Uterus (tissue), 2 donors: ENCODE results near the gene CORO6.

ENCODE experiments used
- POLR2A ChIP-seq, 2 donors: fragments of 450-650 bp; IDR thresholded peaks; one replicate each; pipeline ENCODE4 v1.6.1; 2016; ENCODE audit warnings: antibody characterized with exemption in 2 of 2, mild to moderate bottlenecking in 1 of 2, moderate library complexity in 1 of 2
- TF ChIP-seq, protein P1 (sequence below), 4 experiments: fragments of 200-600 bp in 2 of 4; fragments of 450-650 bp in 2 of 4; sonication (generic) in 2 of 4; IDR thresholded peaks; one replicate each; pipeline ENCODE4 v1.5.1; 2016 to 2019; ENCODE audit warnings: antibody characterized with exemption in 4 of 4, mild to moderate bottlenecking in 2 of 4, moderate library complexity in 1 of 4

DNA sequence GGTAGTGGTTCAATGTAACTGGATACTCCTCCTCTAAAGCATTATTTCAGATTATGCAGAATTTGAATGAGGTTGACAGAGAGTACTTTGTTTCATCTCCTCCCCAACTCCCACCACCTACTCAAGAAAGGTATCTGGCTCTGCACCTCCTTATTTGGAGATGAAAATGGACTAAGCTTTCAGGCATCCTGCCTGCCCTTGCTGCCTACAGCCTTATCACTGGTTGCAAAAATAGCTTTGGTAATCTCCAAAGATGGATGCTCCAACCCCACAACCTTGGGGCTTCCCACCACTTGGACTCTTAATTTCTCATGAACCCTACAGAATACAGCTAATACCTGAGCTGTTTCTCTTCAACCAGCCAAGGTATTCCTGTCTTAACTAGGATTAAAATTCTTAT, 45.3 kb upstream of the CORO6 start:
- TF ChIP-seq POLR2A (IDR thresholded peaks at IDR 0.05), result no peak
- TF ChIP-seq, protein P1, sequence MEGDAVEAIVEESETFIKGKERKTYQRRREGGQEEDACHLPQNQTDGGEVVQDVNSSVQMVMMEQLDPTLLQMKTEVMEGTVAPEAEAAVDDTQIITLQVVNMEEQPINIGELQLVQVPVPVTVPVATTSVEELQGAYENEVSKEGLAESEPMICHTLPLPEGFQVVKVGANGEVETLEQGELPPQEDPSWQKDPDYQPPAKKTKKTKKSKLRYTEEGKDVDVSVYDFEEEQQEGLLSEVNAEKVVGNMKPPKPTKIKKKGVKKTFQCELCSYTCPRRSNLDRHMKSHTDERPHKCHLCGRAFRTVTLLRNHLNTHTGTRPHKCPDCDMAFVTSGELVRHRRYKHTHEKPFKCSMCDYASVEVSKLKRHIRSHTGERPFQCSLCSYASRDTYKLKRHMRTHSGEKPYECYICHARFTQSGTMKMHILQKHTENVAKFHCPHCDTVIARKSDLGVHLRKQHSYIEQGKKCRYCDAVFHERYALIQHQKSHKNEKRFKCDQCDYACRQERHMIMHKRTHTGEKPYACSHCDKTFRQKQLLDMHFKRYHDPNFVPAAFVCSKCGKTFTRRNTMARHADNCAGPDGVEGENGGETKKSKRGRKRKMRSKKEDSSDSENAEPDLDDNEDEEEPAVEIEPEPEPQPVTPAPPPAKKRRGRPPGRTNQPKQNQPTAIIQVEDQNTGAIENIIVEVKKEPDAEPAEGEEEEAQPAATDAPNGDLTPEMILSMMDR (IDR thresholded peaks at IDR 0.05), result no peak
